B cell (primary cell): ENCODE data around the gene ERICH6.

Experiments
- EZH2 ChIP-seq: IDR thresholded peaks from 2 replicates; pipeline ENCODE4 v1.6.1; 2012; ENCODE audit warnings: borderline replicate concordance, low read depth, mild to moderate bottlenecking, moderate library complexity, low read length; ENCODE audit not compliant: insufficient read depth, poor library complexity, severe bottlenecking
- TF ChIP-seq, protein P1 (sequence below): fragments of 200-600 bp; IDR thresholded peaks from one replicate; pipeline ENCODE4 v1.8.0; 2022; ENCODE audit warnings: antibody characterized with exemption, mild to moderate bottlenecking

DNA sequence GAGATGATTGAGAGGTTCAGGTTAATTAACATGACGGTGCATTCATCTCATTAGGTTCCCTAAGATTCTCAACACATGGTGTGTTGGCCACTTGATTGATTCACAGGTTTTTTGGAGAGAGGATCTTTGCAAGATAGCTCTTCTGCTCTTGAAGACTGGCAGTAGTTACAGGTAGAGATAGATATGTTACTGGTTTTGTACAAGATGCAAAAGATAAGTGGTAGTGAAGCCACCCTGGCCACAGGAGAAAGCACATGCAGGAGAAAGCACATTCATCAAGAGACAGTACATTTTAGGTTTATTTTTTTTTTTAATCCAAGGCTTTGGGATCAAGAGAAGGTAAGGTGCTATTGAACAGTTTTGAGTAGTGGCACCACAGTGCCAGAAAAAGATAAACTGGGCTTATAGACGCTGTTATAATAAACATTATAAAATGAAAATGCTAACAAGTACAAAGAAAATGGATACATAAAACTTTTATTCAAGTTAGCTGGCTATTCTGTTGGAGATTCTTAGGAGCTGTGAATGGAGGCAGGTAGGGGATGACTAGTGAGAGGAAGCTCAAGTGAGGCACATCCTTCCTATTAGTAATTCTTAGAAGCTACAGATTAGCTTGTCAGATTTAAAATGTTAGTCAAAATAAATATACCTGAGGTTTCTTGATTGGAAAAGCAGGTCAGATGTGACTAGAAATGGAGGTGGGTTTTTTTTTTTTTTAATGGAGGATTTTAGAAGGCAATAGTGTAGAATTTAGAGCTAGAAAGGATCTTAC is 89.8 kb downstream of the ERICH6 start:
- TF ChIP-seq, protein P1, sequence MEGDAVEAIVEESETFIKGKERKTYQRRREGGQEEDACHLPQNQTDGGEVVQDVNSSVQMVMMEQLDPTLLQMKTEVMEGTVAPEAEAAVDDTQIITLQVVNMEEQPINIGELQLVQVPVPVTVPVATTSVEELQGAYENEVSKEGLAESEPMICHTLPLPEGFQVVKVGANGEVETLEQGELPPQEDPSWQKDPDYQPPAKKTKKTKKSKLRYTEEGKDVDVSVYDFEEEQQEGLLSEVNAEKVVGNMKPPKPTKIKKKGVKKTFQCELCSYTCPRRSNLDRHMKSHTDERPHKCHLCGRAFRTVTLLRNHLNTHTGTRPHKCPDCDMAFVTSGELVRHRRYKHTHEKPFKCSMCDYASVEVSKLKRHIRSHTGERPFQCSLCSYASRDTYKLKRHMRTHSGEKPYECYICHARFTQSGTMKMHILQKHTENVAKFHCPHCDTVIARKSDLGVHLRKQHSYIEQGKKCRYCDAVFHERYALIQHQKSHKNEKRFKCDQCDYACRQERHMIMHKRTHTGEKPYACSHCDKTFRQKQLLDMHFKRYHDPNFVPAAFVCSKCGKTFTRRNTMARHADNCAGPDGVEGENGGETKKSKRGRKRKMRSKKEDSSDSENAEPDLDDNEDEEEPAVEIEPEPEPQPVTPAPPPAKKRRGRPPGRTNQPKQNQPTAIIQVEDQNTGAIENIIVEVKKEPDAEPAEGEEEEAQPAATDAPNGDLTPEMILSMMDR = no peak
- TF ChIP-seq EZH2 = no peak
